T-cell (primary cell): ENCODE results near the gene ALOX15. TPM values are rescaled to one million over a fixed set of nuclear protein-coding genes. Genes with fewer than 3 reads are reported as not detected.
"Not testable (repeated sequence)": the region's sequence is repeated elsewhere in the genome, so short reads cannot be mapped to it uniquely, and the experiment has no call there.

Experiments
- ATAC-seq, 4 experiments: fragments of 200-7000 bp in 3 of 4; fragments of 150-1000 bp in 1 of 4; cut with Tn5 transposase; replicated peaks in 1 of 4; 1 replicate in 3 of 4; 2 replicates in 1 of 4; pipeline ENCODE4 v1.10.0; 2021; ENCODE audit warnings: moderate library complexity in 3 of 4, mild to moderate bottlenecking in 2 of 4, moderate number of reproducible peaks in 1 of 4
- CTCF ChIA-PET, 2 donors: fragments of 300-600 bp; sonication (Branson Sonifier 250); formaldehyde crosslinking; loops; one replicate each; lab custom pipeline; 2022; ENCODE audit warnings: antibody characterized with exemption in 2 of 2; lab: Charles Lee
- POLR2A ChIA-PET, 2 donors: fragments of 300-600 bp; sonication (Branson Sonifier 250); formaldehyde crosslinking; loops; one replicate each; lab custom pipeline; 2022; ENCODE audit warnings: antibody characterized with exemption in 2 of 2; lab: Charles Lee
- DNase-seq, 35 experiments: peaks; one replicate each; pipeline versions ENCODE4 v3.0.0 to v3.0.0-alpha.2; 2013 to 2023
- H3K27ac ChIP-seq: one replicate; pipeline ENCODE4 v1.5.1; 2013; ENCODE audit warnings: low read length
- H3K27me3 ChIP-seq, 2 experiments: replicated peaks in 1 of 2; 1 replicate in 1 of 2; 2 replicates in 1 of 2; pipeline versions ENCODE4 v1.6.1 to v1.7.0; 2013; ENCODE audit warnings: low read length in 1 of 2, mixed read lengths in 1 of 2; ENCODE audit not compliant: control insufficient read depth in 2 of 2, insufficient read depth in 2 of 2; ENCODE audit errors: extremely low read depth in 1 of 2
- H3K36me3 ChIP-seq, 2 donors: 1 replicate in 1 of 2; 2 replicates in 1 of 2; pipeline versions ENCODE4 v1.6.1 to v1.7.0; 2013; ENCODE audit warnings: low read length in 1 of 2; ENCODE audit not compliant: control insufficient read depth in 2 of 2, insufficient read depth in 1 of 2; ENCODE audit errors: extremely low read depth in 1 of 2
- H3K4me1 ChIP-seq, 2 experiments: 1 replicate in 1 of 2; 2 replicates in 1 of 2; pipeline versions ENCODE4 v1.6.1 to v1.7.0; 2013; ENCODE audit warnings: low read length in 2 of 2, mixed read lengths in 1 of 2; ENCODE audit not compliant: insufficient read depth in 2 of 2, control insufficient read depth in 1 of 2; ENCODE audit errors: extremely low read depth in 1 of 2
- H3K4me3 ChIP-seq, 2 donors: 1 replicate in 1 of 2; 2 replicates in 1 of 2; pipeline versions ENCODE4 v1.5.1 to v1.7.0; 2013; ENCODE audit warnings: mild to moderate bottlenecking in 2 of 2, low read length in 1 of 2, moderate library complexity in 1 of 2; ENCODE audit not compliant: control insufficient read depth in 1 of 2; ENCODE audit errors: extremely low read depth in 1 of 2
- H3K9me3 ChIP-seq: 2 replicates; pipeline ENCODE4 v1.7.0; 2013
- H3K27ac Mint-ChIP-seq, 2 donors: one replicate each; pipeline ENCODE4 v1.8.0; 2020 to 2021; ENCODE audit warnings: mild to moderate bottlenecking in 2 of 2, mixed read lengths in 2 of 2
- H3K27me3 Mint-ChIP-seq, 2 donors: one replicate each; pipeline ENCODE4 v1.8.0; 2021 to 2022; ENCODE audit warnings: mixed read lengths in 2 of 2
- H3K36me3 Mint-ChIP-seq: one replicate; pipeline ENCODE4 v1.8.0; 2021; ENCODE audit warnings: mixed read lengths
- H3K4me1 Mint-ChIP-seq, 3 donors: one replicate each; pipeline ENCODE4 v1.8.0; 2020 to 2022; ENCODE audit warnings: mixed read lengths in 3 of 3, mild to moderate bottlenecking in 1 of 3
- H3K4me3 Mint-ChIP-seq, 3 donors: one replicate each; pipeline ENCODE4 v1.8.0; 2020 to 2022; ENCODE audit warnings: mild to moderate bottlenecking in 3 of 3, mixed read lengths in 3 of 3, moderate library complexity in 3 of 3
- H3K9me3 Mint-ChIP-seq, 3 donors: one replicate each; pipeline ENCODE4 v1.8.0; 2020 to 2022; ENCODE audit warnings: mixed read lengths in 3 of 3
- WGBS: methylation state at CpG from one replicate; pipeline ENCODE4 v1.1.5; 2013; ENCODE audit warnings: missing lambda C conversion rate; ENCODE audit not compliant: insufficient coverage; 5-methylcytosine and 5-hydroxymethylcytosine counted together
- total RNA-seq, 35 experiments: library from RNA in 6 of 35; stranded (reverse) in 6 of 35; fragments of 120-200 nt in 1 of 35; gene quantifications; one replicate each; pipeline versions ENCODE4 v1.2.1 to v1.2.4 and lab custom pipeline; 2013 to 2026

The ALOX15 gene
- total RNA-seq, 5 donors from 2014 or later (not counting 1 experiment from before 2014, with no cell fraction given), result 0.13 TPM; not detected in 4

- H3K36me3 Mint-ChIP-seq, result no peaks in the 10 kb centered on the region
- Histone ChIP-seq H3K27ac (no peak overlapping the region), H3K9me3 (no peaks in the 10 kb centered on the region), H3K4me1 (peaks cover 0 to 6% of the 10 kb centered on the region in 2 experiments), H3K36me3 (no peaks in the 10 kb centered on the region), H3K4me3 (no peak overlapping the region), H3K27me3 (peaks cover 0 to 37% of the 10 kb centered on the region in 2 experiments)
- DNase-seq (no peak), ATAC-seq (no peak)
- H3K27me3 Mint-ChIP-seq, result peaks cover 23 to 46% of the 10 kb centered on the region in 2 donors
- H3K4me1 Mint-ChIP-seq, result peaks cover 5 to 10% (median 9%) of the 10 kb centered on the region in 3 donors
- ChIA-PET CTCF (no interaction called here), POLR2A (no interaction called here)
- peaks cover 0 to 4% (median 0%) of the 10 kb centered on the region in 3 donors for H3K9me3 Mint-ChIP-seq
- H3K27ac Mint-ChIP-seq, result no peak overlapping the region
- 92% methylated on average over 6 of the region's 8 CpGs for WGBS
- H3K4me3 Mint-ChIP-seq, result no peak overlapping the region
These were observed 10.0 kb downstream of the ALOX15 start for GRCh38 chr17:4631431-4631830.

GRCh38 chr17:4626734-4627256 is 14.7 kb downstream of the ALOX15 start:
- peaks cover 0 to 2% (median 0%) of the 10 kb centered on the region in 3 donors for H3K4me1 Mint-ChIP-seq
- ChIA-PET CTCF (interaction anchor here (0.6 to 0.9 kb wide), 3 partner anchors 14 to 418 kb away, joined by 3 to 5 read pairs (median 3); no protein-coding TSS in a partner anchor), POLR2A (no interaction called here)
- H3K27ac ChIP-seq, result no peak overlapping the region
- no peaks in the 10 kb centered on the region for H3K36me3 ChIP-seq
- peaks cover 6 to 19% of the 10 kb centered on the region in 2 donors for H3K27me3 Mint-ChIP-seq
- no peak overlapping the region for H3K4me3 ChIP-seq
- H3K27ac Mint-ChIP-seq, result no peak overlapping the region
- H3K4me3 Mint-ChIP-seq, result no peak overlapping the region
- no peak for DNase-seq
- H3K9me3 Mint-ChIP-seq, result no peaks in the 10 kb centered on the region
- WGBS, result 71% methylated on average over 1 of the region's 4 CpGs
- no peaks in the 10 kb centered on the region for H3K4me1 ChIP-seq
- no peaks in the 10 kb centered on the region for H3K36me3 Mint-ChIP-seq
- H3K9me3 ChIP-seq, result peaks cover 4% of the 10 kb centered on the region
- ATAC-seq, result no peak
- peaks cover 0 to 22% of the 10 kb centered on the region in 2 experiments for H3K27me3 ChIP-seq

DNA sequence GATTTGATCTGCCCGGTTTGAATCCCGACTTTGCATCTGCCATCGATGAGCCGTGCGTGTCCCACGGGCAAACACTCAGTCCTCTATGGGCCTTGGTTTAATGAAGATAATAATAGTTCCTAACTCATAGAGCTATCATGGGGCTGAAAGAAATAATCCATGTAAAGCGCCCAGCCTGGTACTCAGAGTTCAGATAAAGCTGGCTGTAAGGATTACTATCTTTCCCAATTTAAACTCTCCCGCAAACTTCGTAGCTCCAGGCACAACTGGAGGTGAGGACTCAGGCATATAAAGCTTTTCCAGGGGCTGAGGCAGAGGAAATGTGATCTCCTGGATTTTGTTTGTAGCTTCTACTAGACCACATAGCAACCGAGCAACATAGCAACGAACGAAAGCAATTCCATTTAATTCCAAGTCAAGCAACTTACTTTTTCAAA is 16.3 kb downstream of the ALOX15 start:
- no peak overlapping the region for H3K27ac ChIP-seq
- H3K27me3 ChIP-seq, result peaks cover 0 to 18% of the 10 kb centered on the region in 2 experiments
- DNase-seq (no peak), ATAC-seq (no peak)
- H3K9me3 ChIP-seq, result peaks cover 4% of the 10 kb centered on the region
- POLR2A ChIA-PET, result no interaction called here
- no peaks in the 10 kb centered on the region for H3K36me3 Mint-ChIP-seq
- H3K36me3 ChIP-seq, result no peaks in the 10 kb centered on the region
- H3K4me1 Mint-ChIP-seq, result peaks cover 0 to 2% (median 0%) of the 10 kb centered on the region in 3 donors
- 95% methylated on average over 3 of the region's 12 CpGs for WGBS
- H3K4me1 ChIP-seq, result no peaks in the 10 kb centered on the region
- H3K27me3 Mint-ChIP-seq, result peaks cover 6 to 17% of the 10 kb centered on the region in 2 donors
- no peak overlapping the region for H3K4me3 ChIP-seq
- CTCF ChIA-PET, result interaction anchor here in 1 of 2 donors (0.9 to 1.4 kb wide), 3 partner anchors 28 to 204 kb away, joined by 4 to 5 read pairs (median 5); no protein-coding TSS in a partner anchor
- no peak overlapping the region for H3K4me3 Mint-ChIP-seq
- no peak overlapping the region for H3K27ac Mint-ChIP-seq
- H3K9me3 Mint-ChIP-seq, result no peaks in the 10 kb centered on the region

DNA sequence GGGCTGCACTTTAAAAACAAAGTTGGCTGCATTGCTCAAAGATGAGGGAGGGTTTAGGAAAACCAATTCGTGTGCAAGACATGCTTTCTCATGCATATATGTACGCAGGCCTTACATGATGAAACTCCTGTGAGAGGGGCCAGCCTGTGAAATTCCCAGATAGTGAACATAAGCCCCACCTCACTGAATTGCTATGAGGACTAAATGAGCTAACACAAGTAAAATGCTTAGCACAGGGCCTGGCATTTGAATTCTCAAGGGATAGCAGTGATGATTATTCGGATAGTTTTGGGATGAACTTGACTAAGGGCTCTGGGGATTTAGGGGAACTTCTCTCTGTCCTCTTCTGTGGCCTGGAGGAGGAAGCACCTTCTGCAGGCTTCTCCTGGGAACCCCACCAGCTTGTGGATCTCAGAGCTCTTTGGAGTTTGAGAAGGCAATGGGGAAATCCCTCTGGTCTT is 17.0 kb downstream of the ALOX15 start:
- H3K27ac ChIP-seq, result not testable (repeated sequence)

GRCh38 chr17:4623249-4623648 is 18.2 kb downstream of the ALOX15 start:
- Histone ChIP-seq H3K36me3 (no peaks in the 10 kb centered on the region), H3K9me3 (peaks cover 4% of the 10 kb centered on the region), H3K27me3 (peaks cover 0 to 21% of the 10 kb centered on the region in 2 experiments), H3K27ac (no peak overlapping the region), H3K4me1 (no peaks in the 10 kb centered on the region), H3K4me3 (no peak overlapping the region)
- no peak for DNase-seq
- ATAC-seq, result no peak
- Mint-ChIP-seq H3K36me3 (no peaks in the 10 kb centered on the region), H3K4me3 (no peak overlapping the region), H3K27me3 (peaks cover 6 to 16% of the 10 kb centered on the region in 2 donors), H3K9me3 (no peaks in the 10 kb centered on the region), H3K27ac (no peak overlapping the region), H3K4me1 (peaks cover 0 to 2% (median 0%) of the 10 kb centered on the region in 3 donors)
- no CpG with 5 or more reads among the region's 2 CpGs for WGBS
- CTCF ChIA-PET, result interaction anchor here in 1 of 2 donors (0.6 to 0.7 kb wide), 2 partner anchors 50 to 62 kb away, joined by 3 to 4 read pairs; no protein-coding TSS in a partner anchor
- POLR2A ChIA-PET, result no interaction called here

More for the DNA sequence above, 17.0 kb downstream of the ALOX15 start:
- H3K9me3 ChIP-seq, H3K36me3 Mint-ChIP-seq, H3K4me3 ChIP-seq, H3K27ac Mint-ChIP-seq, H3K4me1 ChIP-seq, H3K9me3 Mint-ChIP-seq, H3K4me1 Mint-ChIP-seq, H3K4me3 Mint-ChIP-seq, H3K36me3 ChIP-seq, ATAC-seq, POLR2A ChIA-PET, DNase-seq: not testable (repeated sequence)
- peaks cover 6 to 17% of the 10 kb centered on the region in 2 donors for H3K27me3 Mint-ChIP-seq
- CTCF ChIA-PET, result interaction anchor here in 1 of 2 donors (1.0 to 1.4 kb wide), 2 partner anchors 29 to 204 kb away, joined by 4 to 5 read pairs; no protein-coding TSS in a partner anchor
- WGBS, result 90% methylated on average over 2 of the region's 3 CpGs
- H3K27me3 ChIP-seq, result peaks cover 0 to 18% of the 10 kb centered on the region in 2 experiments

- ChIA-PET CTCF (interaction anchor here in 1 of 2 donors (1.0 kb wide), 1 partner anchor 60 kb away, joined by 3 read pairs; no protein-coding TSS in a partner anchor), POLR2A (no interaction called here)
- H3K27ac ChIP-seq, result no peak overlapping the region
- no peak overlapping the region for H3K4me3 ChIP-seq
- ATAC-seq, result no peak
- peaks cover 0 to 2% (median 0%) of the 10 kb centered on the region in 3 donors for H3K4me1 Mint-ChIP-seq
- H3K36me3 Mint-ChIP-seq, result no peaks in the 10 kb centered on the region
- no peaks in the 10 kb centered on the region for H3K36me3 ChIP-seq
- H3K4me1 ChIP-seq, result no peaks in the 10 kb centered on the region
- no peak overlapping the region for H3K4me3 Mint-ChIP-seq
- no peak overlapping the region for H3K27ac Mint-ChIP-seq
- no peaks in the 10 kb centered on the region for H3K9me3 Mint-ChIP-seq
- H3K27me3 Mint-ChIP-seq, result peaks cover 10 to 21% of the 10 kb centered on the region in 2 donors
- peaks cover 0 to 24% of the 10 kb centered on the region in 2 experiments for H3K27me3 ChIP-seq
- DNase-seq, result no peak
- WGBS, result 100% methylated on average over 1 of the region's 1 CpG
- peaks cover 4% of the 10 kb centered on the region for H3K9me3 ChIP-seq
These were observed 19.1 kb downstream of the ALOX15 start for GRCh38 chr17:4622375-4622774.
